Mammary epithelial cell (primary cell): ENCODE measurements around the gene SMIM41.

Experiments used
- CTCF ChIP-seq, 2 donors: IDR thresholded peaks in 1 of 2; conservative IDR thresholded peaks in 1 of 2; 2 replicates each; pipeline ENCODE4 v1.5.1; 2011 to 2012; ENCODE audit warnings: inconsistent platforms in 2 of 2, low read length in 2 of 2, mild to moderate bottlenecking in 2 of 2, control low read depth in 1 of 2, low read depth in 1 of 2; ENCODE audit not compliant: insufficient read depth in 1 of 2; ENCODE audit errors: extremely low read depth in 1 of 2
- EZH2 ChIP-seq: IDR thresholded peaks from 2 replicates; pipeline ENCODE4 v1.6.1; 2012; ENCODE audit warnings: low read length, inconsistent platforms, borderline replicate concordance

GRCh38 chr12:52137746-52138145 is 58.2 kb downstream of the SMIM41 start:
- no peak for TF ChIP-seq CTCF (conservative IDR thresholded peaks at IDR 0.05 in 1 of 2, IDR thresholded peaks at IDR 0.05 in 1 of 2; ENCODE audit: extremely low read depth in 1 of 2, insufficient read depth in 1 of 2, low read depth in 1 of 2, low read length in 2 of 2)
- TF ChIP-seq EZH2 = no peak
